GM18951 (cell line): ENCODE measurements around the gene MXD3.
A peak's percentile ranks its signal among the peaks of the same experiment; 100 is the strongest.

ENCODE experiments used
- POLR2A ChIP-seq: IDR thresholded peaks from 4 replicates; pipeline ENCODE4 v1.6.1; 2011; ENCODE audit warnings: mild to moderate bottlenecking; ENCODE audit not compliant: insufficient read length, insufficient read depth; ENCODE audit errors: extremely low read depth
- in situ Hi-C: fragments of 300-500 bp; cut with MboI; formaldehyde crosslinking; loops from one replicate; pipeline ENCODE4 v1.12.0; 2022; ENCODE audit warnings: low sequenced_read_pairs, mixed read lengths, inconsistent platforms; ENCODE audit not compliant: unreplicated experiment

Gene MXD3

DNA sequence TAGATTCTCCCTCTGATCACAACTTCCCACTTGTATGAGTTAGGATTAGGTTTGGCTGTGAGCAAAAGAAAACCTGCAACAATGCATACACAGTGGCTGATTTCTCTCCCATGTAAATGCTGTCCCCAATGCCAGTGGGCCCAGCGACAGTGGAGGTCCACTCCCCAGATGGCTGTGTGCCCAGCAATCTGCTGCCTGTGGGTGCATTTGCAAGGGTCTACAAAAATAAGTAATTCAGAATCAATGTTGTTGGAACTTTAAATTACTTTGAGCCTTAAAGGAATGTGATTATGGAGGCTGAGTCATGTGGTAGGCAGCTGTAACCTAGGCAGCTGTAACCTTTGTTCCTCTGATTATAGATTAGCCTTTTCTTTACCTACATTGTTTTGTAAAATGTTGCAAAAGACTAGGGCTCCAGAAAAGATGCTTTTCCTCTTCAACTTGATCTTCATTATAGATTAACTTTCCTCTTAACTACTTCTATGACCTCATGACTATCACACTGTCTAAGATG lies 14.2 kb upstream of the MXD3 start:
- in situ Hi-C loops, result no loop called here
- no peak for TF ChIP-seq POLR2A

DNA sequence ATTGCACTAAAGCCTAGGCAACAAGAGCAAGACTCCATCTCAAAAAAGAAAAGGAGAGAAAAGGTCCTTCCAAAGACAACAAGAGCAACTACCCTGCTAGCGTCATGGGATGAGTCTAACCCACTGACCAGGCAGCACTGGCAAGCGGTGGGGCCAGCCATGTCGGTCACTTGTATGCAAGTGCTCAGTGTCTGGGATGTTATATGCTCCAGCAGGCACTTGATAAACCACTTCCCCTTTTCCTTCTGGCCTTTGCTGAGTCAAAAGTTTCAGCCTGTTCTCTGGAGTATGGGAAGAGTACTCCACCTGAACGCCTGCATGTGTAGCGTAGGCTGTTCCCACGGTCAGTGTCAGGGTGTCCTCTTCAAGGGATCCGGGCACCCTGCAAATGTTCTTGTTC lies 9.2 kb upstream of the MXD3 start:
- TF ChIP-seq POLR2A, result no peak
- in situ Hi-C loops, result no loop called here

DNA sequence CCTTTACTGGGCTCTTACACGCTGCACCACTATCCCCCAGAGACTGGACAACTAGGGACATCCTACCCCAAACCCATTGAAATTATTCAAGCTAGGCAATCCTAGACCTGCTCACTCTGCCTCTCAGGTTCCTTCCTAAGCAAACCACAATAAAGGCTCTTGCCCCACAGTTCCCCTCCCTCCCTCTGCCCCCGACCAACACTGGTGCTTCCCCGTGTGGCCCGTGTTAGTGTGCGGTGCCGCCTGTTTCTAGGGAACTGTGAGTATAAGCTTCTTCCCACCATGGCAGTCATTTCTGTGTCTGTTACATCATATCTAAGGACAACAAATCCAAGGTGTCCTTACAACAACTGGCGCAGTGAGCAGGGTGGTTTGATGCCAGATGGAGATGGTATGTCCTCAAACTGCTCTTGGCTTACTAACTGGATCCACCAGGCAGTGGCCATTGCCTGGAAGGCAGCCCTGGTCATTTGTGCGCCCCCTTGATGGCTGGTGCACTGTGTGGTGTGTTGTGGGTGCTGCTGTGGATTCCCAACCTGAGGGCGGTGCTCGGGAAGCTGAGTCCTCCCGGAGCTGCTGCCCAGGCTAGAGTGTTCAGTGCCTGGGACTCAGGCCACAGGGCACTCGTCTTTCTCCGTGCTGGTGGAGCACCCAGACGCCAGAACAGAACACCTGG lies 8.4 kb upstream of the MXD3 start:
- TF ChIP-seq POLR2A, result no peak
- in situ Hi-C loops, result no loop called here

DNA sequence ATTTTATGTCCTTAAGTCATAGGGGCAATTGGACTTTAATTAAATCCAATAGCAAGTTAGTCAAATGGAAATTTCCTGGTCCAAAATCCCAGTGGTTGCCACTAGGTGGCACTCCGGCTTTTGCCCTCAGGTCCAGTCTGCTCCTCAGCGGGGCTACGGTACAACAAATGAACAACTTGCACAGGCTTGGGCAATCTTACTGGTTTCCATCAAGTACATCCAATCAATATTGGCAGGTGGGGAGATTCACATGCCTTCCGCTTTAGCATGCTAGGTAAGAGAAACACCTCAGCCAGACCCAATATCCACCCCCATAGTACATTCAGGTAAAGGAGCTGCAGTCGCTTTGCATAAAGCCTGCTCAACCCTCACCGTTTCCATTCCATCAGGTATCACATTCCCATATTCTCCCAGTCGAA lies 6.3 kb upstream of the MXD3 start:
- in situ Hi-C loops, result no loop called here
- TF ChIP-seq POLR2A, result no peak

DNA sequence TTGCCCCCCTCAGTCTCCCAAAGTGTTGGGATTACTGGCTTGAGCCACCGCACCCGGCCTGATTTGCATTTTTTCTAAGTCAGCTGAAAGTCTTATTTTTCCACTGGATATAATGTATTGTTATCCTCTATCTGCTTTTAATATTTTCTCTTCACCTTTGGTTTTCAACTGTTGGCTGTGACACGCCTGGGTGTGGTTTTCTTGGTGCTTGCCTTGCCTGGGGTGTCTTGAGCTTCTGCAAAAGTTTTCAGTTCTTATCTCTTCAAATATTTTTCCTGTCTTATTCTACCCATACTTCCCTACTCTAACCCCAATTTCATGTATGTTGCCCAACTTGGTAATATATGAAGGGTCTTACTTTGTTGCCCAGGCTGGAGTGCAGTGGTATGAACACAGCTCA lies 4.3 kb upstream of the MXD3 start:
- TF ChIP-seq POLR2A, result no peak
- in situ Hi-C loops, result no loop called here

DNA sequence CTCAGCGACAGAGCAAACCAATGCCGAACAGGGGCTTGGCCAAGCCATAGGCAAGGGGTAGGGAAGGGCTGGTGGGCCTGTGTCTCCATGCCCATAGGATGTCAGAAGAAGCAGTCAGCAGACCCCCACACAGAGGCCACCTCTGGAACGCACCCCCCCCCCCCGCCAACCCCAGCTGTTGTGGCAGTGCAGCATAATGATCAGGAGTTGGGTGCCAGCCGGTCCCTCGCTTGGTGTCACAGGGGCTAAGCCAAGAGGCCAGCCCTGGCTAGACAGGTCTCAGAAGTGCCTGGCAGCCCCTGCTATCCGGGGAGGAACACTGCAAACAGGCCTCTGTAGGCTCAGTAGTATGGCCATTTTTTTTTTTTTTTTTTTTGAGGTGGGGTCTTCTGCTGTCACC lies 3.7 kb upstream of the MXD3 start:
- in situ Hi-C loops, result no loop called here
- TF ChIP-seq POLR2A, result no peak

DNA sequence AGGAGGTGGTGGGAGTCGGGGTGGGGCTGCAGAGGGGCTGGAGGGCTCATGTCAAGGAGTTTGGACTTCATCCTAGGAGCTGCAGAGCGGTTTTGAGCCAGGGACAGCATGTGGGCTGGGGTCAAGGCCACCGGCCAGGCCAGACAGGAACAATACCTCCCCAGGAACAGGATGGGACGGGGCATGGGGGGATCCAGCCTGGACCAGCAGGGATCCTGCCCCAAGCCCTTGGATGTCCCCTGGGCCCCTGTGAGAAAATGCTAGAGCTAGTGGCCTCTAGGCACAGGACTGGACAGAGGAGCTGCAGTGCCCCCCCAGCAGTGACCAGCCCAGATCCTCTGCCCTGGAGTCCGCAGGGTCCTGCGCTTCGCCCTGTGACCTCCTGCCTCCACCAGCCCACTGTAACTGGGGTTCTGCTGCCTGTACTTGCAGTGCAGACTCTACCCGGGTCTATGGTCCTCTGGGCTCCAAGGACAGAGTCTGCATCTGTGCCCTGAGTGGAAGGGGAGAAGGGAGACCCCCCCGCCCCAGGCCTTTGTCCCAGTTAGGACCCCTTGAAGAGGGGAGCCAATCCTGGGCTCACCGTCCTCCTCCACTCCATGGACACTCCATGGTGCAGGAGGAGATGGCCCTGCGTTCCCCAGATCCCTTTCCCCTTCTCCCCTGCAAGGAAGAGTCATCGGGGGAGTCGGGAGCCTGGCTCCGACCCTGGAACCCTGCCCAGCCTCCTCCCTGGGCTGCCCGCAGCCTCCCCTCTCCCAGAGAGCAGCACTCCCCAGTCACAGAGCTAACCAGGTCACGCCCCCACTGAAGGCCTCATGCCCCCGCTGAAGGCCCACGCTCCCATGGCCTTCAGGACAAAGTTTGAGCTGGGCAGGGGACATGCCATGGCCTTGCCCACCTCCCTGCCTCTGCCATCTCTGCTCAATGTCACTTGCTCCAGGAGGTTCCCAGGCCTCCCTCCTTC lies 3.0 kb upstream of the MXD3 start:
- in situ Hi-C loops, result no loop called here
- TF ChIP-seq POLR2A, result no peak

DNA sequence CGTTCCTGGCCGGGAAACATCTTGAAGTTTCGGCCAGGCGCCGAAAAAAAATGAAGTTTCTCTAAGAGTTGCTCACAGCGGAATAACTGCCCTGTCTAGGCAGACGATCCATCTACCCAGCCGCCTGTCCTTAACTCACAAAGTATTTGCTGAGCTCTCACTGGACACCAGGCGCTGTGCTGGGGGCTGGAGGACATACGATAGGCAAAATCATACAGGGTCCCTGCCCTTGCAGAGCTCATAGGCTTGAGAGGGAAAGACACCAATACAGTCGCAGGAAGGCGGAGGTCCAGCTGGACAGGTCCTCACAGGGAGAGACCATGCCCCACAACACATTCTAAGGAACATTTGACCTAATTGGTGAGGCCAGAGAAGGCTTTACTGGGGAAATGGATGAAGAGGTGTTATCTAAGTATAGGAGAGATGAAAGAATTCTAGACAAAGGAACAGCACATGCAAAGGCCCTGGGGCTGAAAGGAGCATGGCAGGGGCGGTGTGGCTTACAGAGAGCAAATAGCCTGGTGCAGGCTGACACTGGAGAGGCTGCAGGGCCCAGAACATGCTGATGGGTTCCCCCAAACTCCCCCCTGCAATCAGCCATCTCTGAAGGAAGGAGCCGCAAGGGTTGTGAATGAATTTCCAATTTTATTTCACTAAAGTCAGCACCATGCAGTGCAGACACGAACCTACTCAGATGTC lies 2.0 kb upstream of the MXD3 start:
- no peak for TF ChIP-seq POLR2A
- in situ Hi-C loops, result no loop called here

DNA sequence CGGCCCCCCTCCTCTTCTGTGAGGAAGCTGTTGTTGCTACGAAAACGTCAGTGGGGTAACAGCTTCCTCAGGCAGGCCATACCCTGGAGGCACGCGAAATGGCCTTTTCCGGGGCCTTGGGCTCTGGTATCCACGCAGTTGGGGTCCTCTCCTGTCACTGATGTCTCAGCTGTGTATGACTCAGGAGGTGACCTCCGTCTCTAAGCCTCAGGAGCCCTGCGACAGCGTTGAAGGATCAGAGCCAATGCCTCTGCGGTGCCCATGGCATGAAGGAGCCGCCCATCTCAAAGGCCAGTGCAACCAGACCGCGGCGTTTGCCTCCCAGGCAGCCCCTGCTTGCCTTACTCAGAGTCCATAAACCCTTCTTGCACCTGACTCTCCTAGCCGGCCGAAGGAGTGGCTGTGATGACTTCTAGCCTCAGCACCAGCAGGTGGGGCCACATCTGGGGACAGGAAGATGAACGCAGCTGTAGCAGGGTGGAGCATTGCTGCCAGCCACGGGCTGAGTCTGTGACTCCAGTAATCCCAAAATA lies 1.0 kb upstream of the MXD3 start:
- in situ Hi-C loops, result no loop called here
- TF ChIP-seq POLR2A, result no peak

DNA sequence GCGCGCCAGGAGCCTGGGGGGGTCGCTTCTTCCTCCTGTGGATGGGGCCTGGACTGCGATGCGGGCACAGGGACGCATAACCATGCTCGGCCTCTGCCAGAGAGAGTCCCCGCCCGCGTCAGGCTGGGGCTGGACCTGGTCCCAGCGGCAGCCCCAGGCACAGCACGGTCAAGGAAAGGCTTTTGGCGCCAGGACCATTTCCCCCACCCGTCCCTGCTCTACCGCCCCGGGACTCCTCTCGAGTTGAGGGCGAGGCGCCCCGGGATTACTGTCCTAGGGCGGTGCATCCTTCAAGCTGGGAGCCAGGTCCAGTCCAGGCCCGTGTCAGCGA lies 341 bp downstream of the MXD3 start:
- no peak for TF ChIP-seq POLR2A
- in situ Hi-C loops, result no loop called here

DNA sequence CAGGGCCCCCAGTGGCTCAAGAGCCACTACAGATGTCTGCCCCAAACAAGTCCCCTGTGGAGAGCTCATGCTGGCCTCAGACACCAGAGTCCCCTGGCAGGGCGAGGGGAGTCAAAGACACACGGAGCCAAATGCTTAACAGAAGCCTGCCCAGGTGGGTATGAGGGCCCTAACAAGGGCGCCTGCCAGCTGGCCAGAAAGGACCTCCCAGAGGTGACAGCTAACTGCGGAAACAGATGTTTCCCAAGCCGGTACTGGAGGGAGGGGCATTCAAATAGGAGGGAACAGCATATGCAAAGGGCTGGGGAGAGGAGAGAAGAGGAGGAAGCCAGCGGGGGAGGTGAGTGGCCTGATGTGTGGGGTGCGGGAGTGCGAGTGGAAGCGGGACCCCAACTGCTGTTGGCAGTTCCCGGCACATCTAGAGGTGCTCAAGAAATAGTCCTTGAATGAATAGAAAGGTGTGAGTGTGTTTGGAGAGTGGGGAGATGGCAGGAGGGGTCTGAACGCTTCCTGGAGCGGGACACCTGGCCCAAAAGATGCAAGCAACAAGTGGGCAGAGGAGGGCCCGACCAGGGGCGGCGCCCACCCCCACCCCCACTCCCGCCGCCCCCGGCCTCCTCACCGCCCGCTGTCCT lies 824 bp downstream of the MXD3 start:
- in situ Hi-C loops, result no loop called here
- TF ChIP-seq POLR2A, result peak; percentile 69

DNA sequence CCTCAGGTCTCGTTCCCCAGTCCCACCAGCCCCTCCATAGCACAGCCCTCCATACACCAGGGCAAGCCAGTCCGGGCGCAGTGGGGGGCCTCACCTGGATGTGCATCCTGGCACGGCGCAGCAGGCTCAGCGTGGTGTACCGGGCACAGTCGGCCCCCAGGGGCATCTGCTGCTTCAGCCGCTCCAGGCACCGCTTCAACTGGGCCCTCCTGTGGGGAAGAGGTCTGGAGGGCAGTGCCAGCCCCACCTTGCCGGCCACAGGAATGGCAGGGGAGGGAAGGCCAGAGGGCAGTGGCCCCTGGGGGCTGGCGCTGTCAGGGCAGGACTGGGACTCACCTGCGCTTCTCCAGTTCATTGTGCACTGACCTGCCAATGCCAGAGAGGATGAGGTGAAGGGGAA lies 1.4 kb downstream of the MXD3 start:
- TF ChIP-seq POLR2A, result no peak
- in situ Hi-C loops, result no loop called here

DNA sequence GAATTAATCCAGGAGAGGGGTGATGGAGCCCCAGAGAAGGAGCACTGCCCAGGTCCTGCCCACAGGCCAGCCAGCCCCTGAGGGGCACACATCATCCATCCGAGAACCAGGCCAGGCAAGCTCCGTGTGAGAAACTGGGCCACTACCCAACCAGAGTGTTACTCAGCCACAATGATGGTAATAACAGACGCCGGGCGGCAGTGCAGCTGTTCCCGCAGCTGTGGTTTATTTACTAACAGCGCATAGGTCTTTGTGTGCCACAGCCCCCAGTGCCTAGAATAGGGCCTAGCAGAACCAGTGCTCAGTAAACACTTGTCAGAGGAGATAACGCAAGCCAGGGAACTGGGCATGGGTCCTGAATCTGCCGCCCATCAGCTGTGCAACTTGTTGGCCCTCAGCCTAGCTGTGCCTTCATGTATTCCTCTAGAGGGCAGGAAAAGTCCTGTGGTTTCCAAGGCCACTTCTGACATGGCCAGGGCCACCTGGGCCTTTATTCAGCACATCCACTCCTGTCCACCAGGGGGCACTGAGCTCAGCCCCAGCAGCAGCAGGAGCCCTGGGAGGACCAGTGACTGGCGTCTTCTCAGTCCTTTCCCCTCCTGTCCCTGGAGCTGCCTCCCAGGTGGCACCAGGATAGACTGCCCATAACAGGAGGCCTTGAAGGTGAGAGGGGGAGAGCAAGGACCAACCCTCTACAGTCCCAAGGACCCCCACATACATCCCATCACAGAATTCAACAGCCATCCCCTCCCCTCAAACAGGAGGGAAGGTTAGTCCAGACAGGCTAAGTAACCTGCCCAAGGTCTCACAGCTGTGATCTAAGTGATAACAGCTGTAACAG lies 2.1 kb downstream of the MXD3 start:
- peak; percentile 9 for TF ChIP-seq POLR2A
- in situ Hi-C loops, result no loop called here
